ENCODE data around the gene ETV3L.

ETV3L gene

GRCh38 chr1:157045250-157046218 is 54.1 kb downstream of the ETV3L start, which contains the start of gene ARHGEF11 (continued):
- TF ChIP-seq ZNF670 (tag by site-specific recombination; IDR thresholded peaks at IDR 0.05; ENCODE audit: low read depth) (no peak), ZNF280D (tag by site-specific recombination; IDR thresholded peaks at IDR 0.05) (no peak), ZBTB26 (tag by site-specific recombination; optimal IDR thresholded peaks at IDR 0.05) (peak; percentile 56), ZNF2 (tag by site-specific recombination; IDR thresholded peaks at IDR 0.05) (no peak), ZNF660 (tag by site-specific recombination; IDR thresholded peaks at IDR 0.05) (peak; percentile 55; the same call in 1 of the 2 replicates), ZNF558 (tag by site-specific recombination; IDR thresholded peaks at IDR 0.05) (no peak), ZNF629 (tag by site-specific recombination; IDR thresholded peaks at IDR 0.05) (no peak), ZNF677 (tag by site-specific recombination; IDR thresholded peaks at IDR 0.05) (no peak), ZNF658 (tag by site-specific recombination; IDR thresholded peaks at IDR 0.05) (no peak), ZNF324 (tag by site-specific recombination; IDR thresholded peaks at IDR 0.05) (no peak), SCRT1 (tag by site-specific recombination; IDR thresholded peaks at IDR 0.05; ENCODE audit: borderline replicate concordance) (no peak), ZNF311 (tag by site-specific recombination; IDR thresholded peaks at IDR 0.05; ENCODE audit: borderline replicate concordance) (no peak), ZNF169 (tag by site-specific recombination; IDR thresholded peaks at IDR 0.05) (no peak), ZNF561 (tag by site-specific recombination; IDR thresholded peaks at IDR 0.05; ENCODE audit: borderline replicate concordance) (peak; percentile 74), ZNF501 (tag by site-specific recombination; IDR thresholded peaks at IDR 0.05) (peak; percentile 30; the same call in 1 of the 2 replicates), ZNF248 (tag by site-specific recombination; IDR thresholded peaks at IDR 0.05) (no peak), ZNF362 (tag by site-specific recombination; IDR thresholded peaks at IDR 0.05) (no peak), ZNF513 (tag by site-specific recombination; IDR thresholded peaks at IDR 0.05) (peak; percentile 44; the same call in 1 of the 2 replicates), ZNF423 (tag by site-specific recombination; IDR thresholded peaks at IDR 0.05) (no peak), ZNF48 (tag by site-specific recombination; IDR thresholded peaks at IDR 0.05) (no peak)
- TF ChIP-seq, protein P1, sequence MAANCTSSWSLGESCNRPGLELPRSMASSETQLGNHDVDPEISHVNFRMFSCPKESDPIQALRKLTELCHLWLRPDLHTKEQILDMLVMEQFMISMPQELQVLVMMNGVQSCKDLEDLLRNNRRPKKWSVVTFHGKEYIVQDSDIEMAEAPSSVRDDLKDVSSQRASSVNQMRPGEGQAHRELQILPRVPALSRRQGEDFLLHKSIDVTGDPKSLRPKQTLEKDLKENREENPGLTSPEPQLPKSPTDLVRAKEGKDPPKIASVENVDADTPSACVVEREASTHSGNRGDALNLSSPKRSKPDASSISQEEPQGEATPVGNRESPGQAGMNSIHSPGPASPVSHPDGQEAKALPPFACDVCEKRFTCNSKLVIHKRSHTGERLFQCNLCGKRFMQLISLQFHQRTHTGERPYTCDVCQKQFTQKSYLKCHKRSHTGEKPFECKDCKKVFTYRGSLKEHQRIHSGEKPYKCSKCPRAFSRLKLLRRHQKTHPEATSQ (tag by site-specific recombination; IDR thresholded peaks at IDR 0.05), result no peak
- TF ChIP-seq, protein P2, sequence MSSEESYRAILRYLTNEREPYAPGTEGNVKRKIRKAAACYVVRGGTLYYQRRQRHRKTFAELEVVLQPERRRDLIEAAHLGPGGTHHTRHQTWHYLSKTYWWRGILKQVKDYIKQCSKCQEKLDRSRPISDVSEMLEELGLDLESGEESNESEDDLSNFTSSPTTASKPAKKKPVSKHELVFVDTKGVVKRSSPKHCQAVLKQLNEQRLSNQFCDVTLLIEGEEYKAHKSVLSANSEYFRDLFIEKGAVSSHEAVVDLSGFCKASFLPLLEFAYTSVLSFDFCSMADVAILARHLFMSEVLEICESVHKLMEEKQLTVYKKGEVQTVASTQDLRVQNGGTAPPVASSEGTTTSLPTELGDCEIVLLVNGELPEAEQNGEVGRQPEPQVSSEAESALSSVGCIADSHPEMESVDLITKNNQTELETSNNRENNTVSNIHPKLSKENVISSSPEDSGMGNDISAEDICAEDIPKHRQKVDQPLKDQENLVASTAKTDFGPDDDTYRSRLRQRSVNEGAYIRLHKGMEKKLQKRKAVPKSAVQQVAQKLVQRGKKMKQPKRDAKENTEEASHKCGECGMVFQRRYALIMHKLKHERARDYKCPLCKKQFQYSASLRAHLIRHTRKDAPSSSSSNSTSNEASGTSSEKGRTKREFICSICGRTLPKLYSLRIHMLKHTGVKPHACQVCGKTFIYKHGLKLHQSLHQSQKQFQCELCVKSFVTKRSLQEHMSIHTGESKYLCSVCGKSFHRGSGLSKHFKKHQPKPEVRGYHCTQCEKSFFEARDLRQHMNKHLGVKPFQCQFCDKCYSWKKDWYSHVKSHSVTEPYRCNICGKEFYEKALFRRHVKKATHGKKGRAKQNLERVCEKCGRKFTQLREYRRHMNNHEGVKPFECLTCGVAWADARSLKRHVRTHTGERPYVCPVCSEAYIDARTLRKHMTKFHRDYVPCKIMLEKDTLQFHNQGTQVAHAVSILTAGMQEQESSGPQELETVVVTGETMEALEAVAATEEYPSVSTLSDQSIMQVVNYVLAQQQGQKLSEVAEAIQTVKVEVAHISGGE (tag by site-specific recombination; conservative IDR thresholded peaks at IDR 0.05; ENCODE audit: low read depth), result no peak

Data from HEK293 (cell line).